NCI-H1694 (cell line): Measurements from ENCODE around the gene IAPP.
"Not testable (repeated sequence)": the region's sequence is repeated elsewhere in the genome, so short reads cannot be mapped to it uniquely, and the experiment has no call there.

ENCODE experiments used
- DNase-seq: peaks from one replicate; lab custom pipeline; 2025; lab: John Stamatoyannopoulos, UW

IAPP gene

GRCh38 chr12:21372602-21373001 lies at the start of gene IAPP:
TSS of gene IAPP (plus strand) at chr12:21372902. CDS start at chr12:21373352, 450 bp downstream.
- DNase-seq = no peak

GRCh38 chr12:21323736-21324135 lies 49.0 kb upstream of the IAPP start:
- DNase-seq = no peak

GRCh38 chr12:21324551-21324950 lies 48.2 kb upstream of the IAPP start:
- DNase-seq = no peak

GRCh38 chr12:21328578-21328977 lies 44.1 kb upstream of the IAPP start:
- DNase-seq = no peak

- no peak for DNase-seq
Measured at GRCh38 chr12:21330682-21331253, 41.9 kb upstream of the IAPP start.

- no peak for DNase-seq
Measured at GRCh38 chr12:21334771-21335325, 37.9 kb upstream of the IAPP start, which contains the start of gene SLCO1A2. TSS of gene SLCO1A2 (minus strand) at chr12:21334917. CDS start at chr12:21334647, 270 bp downstream.

- no peak for DNase-seq
Measured at GRCh38 chr12:21336656-21337055, 36.0 kb upstream of the IAPP start.

GRCh38 chr12:21337453-21337852 lies 35.2 kb upstream of the IAPP start:
- DNase-seq = no peak

- DNase-seq = no peak
Measured at GRCh38 chr12:21337959-21338744, 34.5 kb upstream of the IAPP start.

GRCh38 chr12:21339921-21340320 lies 32.8 kb upstream of the IAPP start:
- DNase-seq = no peak

GRCh38 chr12:21340403-21340802 lies 32.3 kb upstream of the IAPP start:
- no peak for DNase-seq

- no peak for DNase-seq
Measured at GRCh38 chr12:21341769-21342168, 30.9 kb upstream of the IAPP start.

DNA sequence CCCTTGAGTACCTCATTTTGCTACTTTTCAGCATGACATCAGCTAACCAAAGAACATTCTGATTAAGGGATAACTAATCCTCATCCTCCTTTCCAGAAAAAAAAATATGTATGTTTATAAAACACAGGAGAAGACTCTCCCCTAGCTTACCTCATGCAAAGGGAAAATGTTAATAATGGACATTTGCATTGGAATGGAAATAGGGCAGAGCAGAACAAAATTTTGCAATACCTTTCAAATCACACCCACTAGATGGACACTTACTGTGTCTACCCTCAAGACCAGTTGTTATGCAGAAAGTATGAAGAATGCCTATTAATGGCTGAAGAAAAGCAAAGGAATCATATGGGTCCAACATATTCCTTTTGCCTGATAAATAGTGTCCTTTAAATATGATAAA lies 29.1 kb upstream of the IAPP start:
- no peak for DNase-seq

DNA sequence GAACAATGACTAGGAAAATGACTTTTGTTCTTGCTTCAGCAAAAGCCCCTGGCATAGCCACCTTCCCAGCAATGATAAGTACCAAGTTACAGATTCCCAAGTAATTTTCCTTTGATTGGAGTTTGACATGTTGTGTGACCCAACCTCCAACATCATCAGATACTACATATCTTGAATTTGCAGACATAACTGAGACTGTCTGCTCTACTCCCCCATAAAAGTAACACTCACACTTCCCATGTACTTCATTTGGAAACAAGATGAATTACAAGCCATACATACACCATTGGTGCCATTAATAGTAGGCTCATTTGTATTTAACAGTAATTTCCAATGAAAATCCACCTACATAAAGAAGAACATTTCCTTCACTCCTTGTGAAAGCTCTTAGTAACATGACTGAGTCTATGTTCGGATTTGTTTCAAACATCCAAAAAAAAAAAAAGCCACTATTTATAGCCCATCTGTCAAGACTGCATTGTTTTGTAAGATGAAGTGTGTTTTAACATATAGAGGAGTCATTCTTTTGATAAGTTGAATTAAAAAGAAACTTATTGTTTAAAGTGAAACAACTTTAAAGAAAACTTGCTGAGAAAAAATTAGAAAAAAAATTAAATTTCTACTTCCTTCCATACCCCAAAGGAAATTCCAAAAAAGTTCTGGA lies 26.0 kb upstream of the IAPP start:
- DNase-seq = no peak

DNA sequence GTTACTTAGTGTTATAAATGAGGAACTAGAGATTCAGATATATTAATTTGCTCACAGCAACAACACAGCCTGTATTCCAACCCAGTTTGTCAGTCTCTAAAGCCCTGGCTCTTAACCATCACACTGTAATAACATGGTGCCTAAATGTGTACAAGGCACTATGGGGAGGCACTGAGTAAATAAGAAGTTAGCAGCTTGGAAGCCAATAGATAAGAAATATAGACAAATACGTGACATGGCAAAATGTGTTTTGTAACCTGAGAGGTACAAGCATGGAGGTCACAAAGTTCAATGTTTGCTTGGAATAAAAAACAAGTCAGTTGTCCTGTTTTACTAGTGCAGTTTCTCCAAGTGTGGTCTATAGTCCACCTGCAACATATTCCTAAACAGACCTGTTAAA lies 21.7 kb upstream of the IAPP start:
- no peak for DNase-seq

- no peak for DNase-seq
Measured at GRCh38 chr12:21353487-21353886, 19.2 kb upstream of the IAPP start.

DNA sequence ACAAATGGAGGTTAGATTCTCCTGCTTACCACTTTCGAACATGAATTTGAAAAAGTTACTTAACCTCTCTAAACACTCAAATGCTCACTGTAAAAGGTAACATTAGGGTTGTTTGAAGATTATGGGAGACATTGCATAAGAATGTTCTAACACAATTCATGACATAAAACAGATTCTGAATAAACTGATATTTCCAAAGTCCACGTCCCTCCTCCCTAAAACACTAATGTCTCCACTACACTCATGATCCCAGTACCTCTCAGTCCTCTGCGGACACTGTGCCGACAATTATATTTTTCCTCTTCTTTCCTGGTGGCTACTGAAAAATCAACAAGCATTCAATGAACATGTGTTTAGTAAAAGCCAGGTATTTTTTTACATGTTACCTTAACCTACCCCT lies 18.8 kb upstream of the IAPP start:
- no peak for DNase-seq

- no peak for DNase-seq
Measured at GRCh38 chr12:21354641-21355040, 18.1 kb upstream of the IAPP start.

- not testable (repeated sequence) for DNase-seq
Measured at GRCh38 chr12:21360632-21361031, 12.1 kb upstream of the IAPP start.

- DNase-seq = no peak
Measured at GRCh38 chr12:21369141-21369980, 3.3 kb upstream of the IAPP start.

- DNase-seq = no peak
Measured at GRCh38 chr12:21370845-21371449, 1.8 kb upstream of the IAPP start.
